C4-2B (cell line): ENCODE measurements around the gene RBM26.

Source experiments
- ZFX ChIP-seq: fragments of 450-650 bp; IDR thresholded peaks from 2 replicates; pipeline ENCODE4 v1.6.1; 2017
- TF ChIP-seq, protein P1 (sequence below): fragments of 450-650 bp; conservative IDR thresholded peaks from 2 replicates; pipeline ENCODE4 v1.5.1; 2017; ENCODE audit warnings: mild to moderate bottlenecking

DNA sequence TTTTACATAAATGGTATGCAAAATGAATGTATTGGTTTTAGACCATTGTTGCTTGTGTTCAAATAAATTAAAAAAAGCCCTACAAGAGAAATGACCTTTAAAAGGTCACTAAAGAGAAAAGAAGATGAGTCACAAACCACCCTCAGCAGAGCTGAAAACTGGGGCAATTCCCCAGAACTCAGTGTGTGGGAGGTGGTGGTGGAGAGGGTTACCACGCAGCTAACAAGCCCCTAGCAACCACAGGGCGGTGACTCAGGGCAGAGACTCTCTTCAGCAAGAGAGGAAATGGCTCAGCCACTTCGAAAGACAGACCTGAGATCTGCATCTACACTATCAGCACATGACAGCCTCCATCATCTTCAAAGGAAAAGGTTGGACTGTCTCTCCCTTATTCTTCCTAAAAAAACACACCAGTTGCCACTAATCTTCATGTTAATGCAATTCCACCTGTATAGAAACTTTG is 45.5 kb upstream of the RBM26 start:
- TF ChIP-seq, protein P1, sequence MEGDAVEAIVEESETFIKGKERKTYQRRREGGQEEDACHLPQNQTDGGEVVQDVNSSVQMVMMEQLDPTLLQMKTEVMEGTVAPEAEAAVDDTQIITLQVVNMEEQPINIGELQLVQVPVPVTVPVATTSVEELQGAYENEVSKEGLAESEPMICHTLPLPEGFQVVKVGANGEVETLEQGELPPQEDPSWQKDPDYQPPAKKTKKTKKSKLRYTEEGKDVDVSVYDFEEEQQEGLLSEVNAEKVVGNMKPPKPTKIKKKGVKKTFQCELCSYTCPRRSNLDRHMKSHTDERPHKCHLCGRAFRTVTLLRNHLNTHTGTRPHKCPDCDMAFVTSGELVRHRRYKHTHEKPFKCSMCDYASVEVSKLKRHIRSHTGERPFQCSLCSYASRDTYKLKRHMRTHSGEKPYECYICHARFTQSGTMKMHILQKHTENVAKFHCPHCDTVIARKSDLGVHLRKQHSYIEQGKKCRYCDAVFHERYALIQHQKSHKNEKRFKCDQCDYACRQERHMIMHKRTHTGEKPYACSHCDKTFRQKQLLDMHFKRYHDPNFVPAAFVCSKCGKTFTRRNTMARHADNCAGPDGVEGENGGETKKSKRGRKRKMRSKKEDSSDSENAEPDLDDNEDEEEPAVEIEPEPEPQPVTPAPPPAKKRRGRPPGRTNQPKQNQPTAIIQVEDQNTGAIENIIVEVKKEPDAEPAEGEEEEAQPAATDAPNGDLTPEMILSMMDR, result no peak
- TF ChIP-seq ZFX, result no peak
